HepG2 (cell line): Measurements from ENCODE around the gene YIPF2. TPM values are rescaled to one million over a fixed set of nuclear protein-coding genes. Genes with fewer than 3 reads are reported as not detected.

Source experiments
- CERS6 ChIP-seq: sonication (generic); formaldehyde crosslinking; IDR thresholded peaks from 2 replicates; pipeline ENCODE4 v1.5.0; 2020; ENCODE audit warnings: missing genetic modification reagents
- IKZF5 ChIP-seq: IDR thresholded peaks from 2 replicates; pipeline ENCODE4 v1.6.1; 2018; ENCODE audit warnings: missing genetic modification reagents, mild to moderate bottlenecking, missing compliant biosample characterization
- NFRKB ChIP-seq: fragments of 450-650 bp; IDR thresholded peaks from 2 replicates; pipeline ENCODE4 v1.6.1; 2017
- REPIN1 ChIP-seq: sonication (generic); formaldehyde crosslinking; IDR thresholded peaks from 2 replicates; pipeline ENCODE4 v1.8.0; 2022; ENCODE audit warnings: missing genetic modification reagents, low read depth, mild to moderate bottlenecking, borderline replicate concordance
- ZNF12 ChIP-seq: sonication (generic); formaldehyde crosslinking; IDR thresholded peaks from 2 replicates; pipeline ENCODE4 v1.5.0; 2020; ENCODE audit warnings: missing genetic modification reagents
- ZNF142 ChIP-seq: sonication (generic); formaldehyde crosslinking; IDR thresholded peaks from 2 replicates; pipeline ENCODE4 v1.4.0; 2020; ENCODE audit warnings: missing genetic modification reagents
- ZNF264 ChIP-seq: sonication (generic); formaldehyde crosslinking; IDR thresholded peaks from 2 replicates; pipeline ENCODE4 v1.4.0; 2020; ENCODE audit warnings: missing genetic modification reagents
- ZNF318 ChIP-seq: sonication (generic); formaldehyde crosslinking; IDR thresholded peaks from 2 replicates; pipeline ENCODE4 v1.4.0; 2020; ENCODE audit warnings: mild to moderate bottlenecking, missing genetic modification reagents
- ZNF354B ChIP-seq: sonication (generic); formaldehyde crosslinking; IDR thresholded peaks from 2 replicates; pipeline ENCODE4 v1.8.0; 2022; ENCODE audit warnings: mild to moderate bottlenecking, missing genetic modification reagents
- ZNF703 ChIP-seq: sonication (generic); formaldehyde crosslinking; IDR thresholded peaks from 2 replicates; pipeline ENCODE4 v1.5.1; 2020; ENCODE audit warnings: missing genetic modification reagents, mild to moderate bottlenecking, moderate library complexity, borderline replicate concordance
- ZNF709 ChIP-seq: sonication (generic); formaldehyde crosslinking; IDR thresholded peaks from 2 replicates; pipeline ENCODE4 v1.5.0; 2020; ENCODE audit warnings: mild to moderate bottlenecking, missing genetic modification reagents
- ZSCAN9 ChIP-seq: IDR thresholded peaks from 2 replicates; pipeline ENCODE4 v1.6.1; 2016; ENCODE audit warnings: borderline replicate concordance
- polyA plus RNA-seq, 8 experiments: library from polyadenylated mRNA; depleted of rRNA in 3 of 8; stranded (reverse) in 7 of 8; unstranded in 1 of 8; fragments of >200 nt; fragmentation: Illumina TruSeq in 4 of 8; extraction: Trizol in 4 of 8; gene quantifications; 2 replicates each; pipeline versions ENCODE4 v1.2.1 to v1.2.3, GENCODE V29; 2011 to 2016; ENCODE audit warnings: low read depth in 4 of 8, missing spikeins in 1 of 8, mixed read lengths in 1 of 8; ENCODE audit not compliant: insufficient read depth in 1 of 8
- total RNA-seq, 5 experiments: library from RNA; depleted of rRNA; stranded (reverse); fragments of >200 nt; fragmentation: Illumina TruSeq; extraction: Trizol; gene quantifications; 2 replicates each; pipeline ENCODE4 v1.2.3, GENCODE V29; 2016; ENCODE audit warnings: low read depth in 1 of 5

YIPF2 gene
- total and polyA plus RNA-seq, 2 of the 13 experiments (the other 11 are each of a cell fraction or from before 2014, with no cell fraction given) = 37.3 to 53.2 TPM

DNA sequence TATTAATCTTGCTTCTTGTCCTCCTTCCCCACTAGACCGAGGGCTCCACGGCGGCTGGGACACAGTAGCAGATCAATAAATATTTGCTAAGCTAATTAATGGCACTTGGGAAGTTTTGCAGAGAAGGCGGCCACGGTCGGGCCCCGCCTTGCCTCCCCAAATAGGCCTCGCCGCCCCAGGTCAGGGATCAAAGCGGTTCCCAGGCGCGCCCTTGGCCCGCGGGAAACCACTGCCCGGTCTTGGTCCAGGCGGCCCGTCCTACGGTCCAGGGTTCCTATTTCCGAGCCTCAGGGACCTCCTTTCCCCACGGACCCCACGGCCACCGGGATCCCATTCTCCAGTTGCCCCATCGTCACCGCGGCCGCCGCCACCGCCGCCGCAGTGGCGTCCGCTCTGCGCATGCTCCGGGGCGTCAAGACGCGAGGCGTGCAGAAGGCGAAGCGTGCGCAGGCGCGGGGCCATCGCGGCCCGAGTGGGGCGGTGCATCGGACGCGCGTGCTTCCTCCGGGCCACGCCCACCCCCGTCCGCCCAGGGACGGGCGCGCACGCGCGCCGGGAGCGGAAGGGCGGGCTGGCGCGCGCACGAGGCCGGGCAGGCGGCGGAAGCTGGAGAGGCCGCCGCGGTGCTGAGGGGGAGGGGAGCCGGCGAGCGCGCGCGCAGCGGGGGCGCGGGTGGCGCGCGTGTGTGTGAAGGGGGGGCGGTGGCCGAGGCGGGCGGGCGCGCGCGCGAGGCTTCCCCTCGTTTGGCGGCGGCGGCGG, 32.1 kb upstream of the YIPF2 start, which contains the start of gene SMARCA4 (continued):
- TF ChIP-seq ZNF318 (CRISPR knock-in tag) = 0 out of 2 replicates have a peak, but pooled peaks have one; percentile 51
- TF ChIP-seq NFRKB = no peak
- TF ChIP-seq ZNF354B (CRISPR knock-in tag) = no peak
- peak; percentile 65; the same call in 1 of the 2 replicates for TF ChIP-seq ZNF709 (CRISPR knock-in tag)
- TF ChIP-seq ZNF703 (CRISPR knock-in tag) = no peak
- no peak for TF ChIP-seq ZNF264 (CRISPR knock-in tag)
- TF ChIP-seq CERS6 (CRISPR knock-in tag) = no peak
- no peak for TF ChIP-seq ZSCAN9
- 0 out of 2 replicates have a peak, but pooled peaks have one; percentile 47 for TF ChIP-seq ZNF142 (CRISPR knock-in tag)
- TF ChIP-seq ZNF12 (CRISPR knock-in tag) = no peak
- TF ChIP-seq REPIN1 (CRISPR knock-in tag) = 0 out of 2 replicates have a peak, but pooled peaks have one; percentile 64
- peak; percentile 65; the same call in 1 of the 2 replicates for TF ChIP-seq IKZF5 (CRISPR knock-in tag)
